ENCODE measurements around the gene EBF3. TPM values are rescaled to one million over a fixed set of nuclear protein-coding genes. Genes with fewer than 3 reads are reported as not detected.

EBF3 gene
- total and polyA plus RNA-seq, 9 of the 15 experiments (the other 6 are each of a cell fraction or from before 2014, with no cell fraction given) = not detected

GRCh38 chr10:129909531-129910256, 54.4 kb downstream of the EBF3 start (continued):
- TF ChIP-seq MGA (IDR thresholded peaks at IDR 0.05) (no peak), CEBPB (tag; IDR thresholded peaks at IDR 0.05) (no peak), ZNF41 (CRISPR knock-in tag; conservative IDR thresholded peaks at IDR 0.05) (no peak), ZNF253 (CRISPR knock-in tag; conservative IDR thresholded peaks at IDR 0.05) (no peak), MBD2 (IDR thresholded peaks at IDR 0.05; ENCODE audit: borderline replicate concordance, low read depth) (no peak), POU5F1 (IDR thresholded peaks at IDR 0.05; ENCODE audit: borderline replicate concordance, low read depth, low read length, partially characterized antibody) (no peak), RBM14 (IDR thresholded peaks at IDR 0.05; ENCODE audit: borderline replicate concordance, insufficient read depth, low read depth, low read length) (no peak), ZBTB34 (CRISPR knock-in tag; IDR thresholded peaks at IDR 0.05) (no peak), TEAD4 (IDR thresholded peaks at IDR 0.05; ENCODE audit: low read length) (no peak), TEAD4 (CRISPR knock-in tag; IDR thresholded peaks at IDR 0.05; ENCODE audit: borderline replicate concordance) (no peak), SIRT6 (IDR thresholded peaks at IDR 0.05; ENCODE audit: low read depth, low read length) (no peak), PPARD (CRISPR knock-in tag; IDR thresholded peaks at IDR 0.05) (no peak)
